ENCODE measurements around the gene WT1.

WT1 gene

GRCh38 chr11:32405592-32405991, 29.7 kb downstream of the WT1 start:
- ChIA-PET CTCF (interaction anchor here (0.9 to 2.5 kb wide), 5 partner anchors 12 to 29 kb away, joined by 3 to 15 read pairs (median 4); no protein-coding TSS in a partner anchor), POLR2A (interaction anchor here (0.7 kb wide), 1 partner anchor 11 kb away, joined by 3 read pairs; no protein-coding TSS in a partner anchor)
- Histone ChIP-seq H3K27ac (ENCODE audit: insufficient read depth in 1 of 2, low read depth in 1 of 2, low read length in 2 of 2, poor library complexity in 1 of 2, severe bottlenecking in 2 of 2) (no peak overlapping the region), H3K4me1 (ENCODE audit: control extremely low read depth in 1 of 4, control insufficient read depth in 4 of 4, insufficient read depth in 4 of 4, low read length in 3 of 4) (peaks cover 0 to 1% (median 0%) of the 10 kb centered on the region in 4 experiments), H3K9me3 (ENCODE audit: control extremely low read depth in 1 of 5, control insufficient read depth in 4 of 5, insufficient read depth in 2 of 5, low read depth in 1 of 5, low read length in 4 of 5) (no peaks in the 10 kb centered on the region), H3K4me3 (ENCODE audit: control insufficient read depth in 1 of 7, extremely low read depth in 1 of 7, insufficient read depth in 4 of 7, low read depth in 2 of 7, low read length in 6 of 7) (no peak overlapping the region), H3K36me3 (ENCODE audit: control insufficient read depth in 4 of 4, insufficient read depth in 4 of 4, low read length in 3 of 4) (peaks cover 0 to 3% (median 0%) of the 10 kb centered on the region in 4 experiments), H3K27me3 (replicated peaks in 2 of 5; ENCODE audit: control insufficient read depth in 4 of 5, insufficient read depth in 5 of 5, low read length in 4 of 5) (no peaks in the 10 kb centered on the region)
- no peak for DNase-seq
- WGBS (ENCODE audit: insufficient coverage): 90% methylated on average over 2 of the region's 4 CpGs

- peak overlapping the region in 1 of 7 experiments; percentile 3 for H3K4me3 ChIP-seq (ENCODE audit: control insufficient read depth in 1 of 7, extremely low read depth in 1 of 7, insufficient read depth in 4 of 7, low read depth in 2 of 7, low read length in 6 of 7)
- DNase-seq: no peak
- POLR2A ChIA-PET: no interaction called here
- 90% methylated on average over 1 of the region's 2 CpGs for WGBS (ENCODE audit: insufficient coverage)
- H3K4me1 ChIP-seq (ENCODE audit: control extremely low read depth in 1 of 4, control insufficient read depth in 4 of 4, insufficient read depth in 4 of 4, low read length in 3 of 4): peaks cover 0 to 1% (median 0%) of the 10 kb centered on the region in 4 experiments
- CTCF ChIA-PET: interaction anchor here (0.7 to 1.3 kb wide), 2 partner anchors 18 to 174 kb away, joined by 3 read pairs; no protein-coding TSS in a partner anchor
- H3K9me3 ChIP-seq (ENCODE audit: control extremely low read depth in 1 of 5, control insufficient read depth in 4 of 5, insufficient read depth in 2 of 5, low read depth in 1 of 5, low read length in 4 of 5): no peaks in the 10 kb centered on the region
- H3K27ac ChIP-seq (ENCODE audit: insufficient read depth in 1 of 2, low read depth in 1 of 2, low read length in 2 of 2, poor library complexity in 1 of 2, severe bottlenecking in 2 of 2): no peak overlapping the region
- peaks cover 0 to 24% (median 0%) of the 10 kb centered on the region in 4 experiments for H3K36me3 ChIP-seq (ENCODE audit: control insufficient read depth in 4 of 4, insufficient read depth in 4 of 4, low read length in 3 of 4)
- H3K27me3 ChIP-seq (replicated peaks in 2 of 5; ENCODE audit: control insufficient read depth in 4 of 5, insufficient read depth in 5 of 5, low read length in 4 of 5): no peaks in the 10 kb centered on the region
Measured at GRCh38 chr11:32402836-32403235, 32.5 kb downstream of the WT1 start.

GRCh38 chr11:32400670-32401369, 34.5 kb downstream of the WT1 start:
- Histone ChIP-seq H3K27ac (ENCODE audit: insufficient read depth in 1 of 2, low read depth in 1 of 2, low read length in 2 of 2, poor library complexity in 1 of 2, severe bottlenecking in 2 of 2) (no peak overlapping the region), H3K4me3 (ENCODE audit: control insufficient read depth in 1 of 7, extremely low read depth in 1 of 7, insufficient read depth in 4 of 7, low read depth in 2 of 7, low read length in 6 of 7) (no peak overlapping the region), H3K9me3 (ENCODE audit: control extremely low read depth in 1 of 5, control insufficient read depth in 4 of 5, insufficient read depth in 2 of 5, low read depth in 1 of 5, low read length in 4 of 5) (no peaks in the 10 kb centered on the region), H3K4me1 (ENCODE audit: control extremely low read depth in 1 of 4, control insufficient read depth in 4 of 4, insufficient read depth in 4 of 4, low read length in 3 of 4) (peaks cover 0 to 1% (median 0%) of the 10 kb centered on the region in 4 experiments), H3K27me3 (replicated peaks in 2 of 5; ENCODE audit: control insufficient read depth in 4 of 5, insufficient read depth in 5 of 5, low read length in 4 of 5) (no peaks in the 10 kb centered on the region), H3K36me3 (ENCODE audit: control insufficient read depth in 4 of 4, insufficient read depth in 4 of 4, low read length in 3 of 4) (peaks cover 0 to 38% (median 0%) of the 10 kb centered on the region in 4 experiments)
- 100% methylated on average over 1 of the region's 5 CpGs for WGBS (ENCODE audit: insufficient coverage)
- CTCF ChIA-PET: interaction anchor here (0.6 to 2.6 kb wide), 3 partner anchors 10 to 14 kb away, joined by 3 to 6 read pairs (median 6); no protein-coding TSS in a partner anchor
- POLR2A ChIA-PET: no interaction called here
- no peak for DNase-seq

- POLR2A ChIA-PET: no interaction called here
- H3K4me1 ChIP-seq (ENCODE audit: control extremely low read depth in 1 of 4, control insufficient read depth in 4 of 4, insufficient read depth in 4 of 4, low read length in 3 of 4): peaks cover 0 to 1% (median 0%) of the 10 kb centered on the region in 4 experiments
- H3K9me3 ChIP-seq (ENCODE audit: control extremely low read depth in 1 of 5, control insufficient read depth in 4 of 5, insufficient read depth in 2 of 5, low read depth in 1 of 5, low read length in 4 of 5): no peaks in the 10 kb centered on the region
- H3K4me3 ChIP-seq (ENCODE audit: control insufficient read depth in 1 of 7, extremely low read depth in 1 of 7, insufficient read depth in 4 of 7, low read depth in 2 of 7, low read length in 6 of 7): no peak overlapping the region
- H3K36me3 ChIP-seq (ENCODE audit: control insufficient read depth in 4 of 4, insufficient read depth in 4 of 4, low read length in 3 of 4): peaks cover 0 to 41% (median 0%) of the 10 kb centered on the region in 4 experiments
- CTCF ChIA-PET: interaction anchor here (1.7 to 2.6 kb wide), 2 partner anchors 9 to 11 kb away, joined by 6 read pairs; no protein-coding TSS in a partner anchor
- no peak overlapping the region for H3K27ac ChIP-seq (ENCODE audit: insufficient read depth in 1 of 2, low read depth in 1 of 2, low read length in 2 of 2, poor library complexity in 1 of 2, severe bottlenecking in 2 of 2)
- 83% methylated on average over 16 of the region's 16 CpGs for WGBS (ENCODE audit: insufficient coverage)
- no peak for DNase-seq
- H3K27me3 ChIP-seq (replicated peaks in 2 of 5; ENCODE audit: control insufficient read depth in 4 of 5, insufficient read depth in 5 of 5, low read length in 4 of 5): no peaks in the 10 kb centered on the region
Measured at GRCh38 chr11:32400196-32400595, 35.1 kb downstream of the WT1 start.

- Histone ChIP-seq H3K4me1 (ENCODE audit: control extremely low read depth in 1 of 4, control insufficient read depth in 4 of 4, insufficient read depth in 4 of 4, low read length in 3 of 4) (peaks cover 0 to 13% (median 9%) of the 10 kb centered on the region in 4 experiments), H3K4me3 (ENCODE audit: control insufficient read depth in 1 of 7, extremely low read depth in 1 of 7, insufficient read depth in 4 of 7, low read depth in 2 of 7, low read length in 6 of 7) (no peak overlapping the region), H3K27ac (ENCODE audit: insufficient read depth in 1 of 2, low read depth in 1 of 2, low read length in 2 of 2, poor library complexity in 1 of 2, severe bottlenecking in 2 of 2) (no peak overlapping the region), H3K36me3 (ENCODE audit: control insufficient read depth in 4 of 4, insufficient read depth in 4 of 4, low read length in 3 of 4) (peaks cover 0 to 61% (median 0%) of the 10 kb centered on the region in 4 experiments), H3K27me3 (replicated peaks in 2 of 5; ENCODE audit: control insufficient read depth in 4 of 5, insufficient read depth in 5 of 5, low read length in 4 of 5) (no peaks in the 10 kb centered on the region), H3K9me3 (ENCODE audit: control extremely low read depth in 1 of 5, control insufficient read depth in 4 of 5, insufficient read depth in 2 of 5, low read depth in 1 of 5, low read length in 4 of 5) (no peaks in the 10 kb centered on the region)
- DNase-seq: no peak
- CTCF ChIA-PET: interaction anchor here (1.5 kb wide), 1 partner anchor 11 kb away, joined by 3 read pairs; no protein-coding TSS in a partner anchor
- POLR2A ChIA-PET: no interaction called here
- 50% methylated on average over 1 of the region's 4 CpGs for WGBS (ENCODE audit: insufficient coverage)
Measured at GRCh38 chr11:32396991-32397390, 38.3 kb downstream of the WT1 start.

GRCh38 chr11:32396331-32396730, 39.0 kb downstream of the WT1 start:
- Histone ChIP-seq H3K4me1 (ENCODE audit: control extremely low read depth in 1 of 4, control insufficient read depth in 4 of 4, insufficient read depth in 4 of 4, low read length in 3 of 4) (peaks cover 0 to 14% (median 10%) of the 10 kb centered on the region in 4 experiments), H3K36me3 (ENCODE audit: control insufficient read depth in 4 of 4, insufficient read depth in 4 of 4, low read length in 3 of 4) (peaks cover 0 to 66% (median 0%) of the 10 kb centered on the region in 4 experiments), H3K9me3 (ENCODE audit: control extremely low read depth in 1 of 5, control insufficient read depth in 4 of 5, insufficient read depth in 2 of 5, low read depth in 1 of 5, low read length in 4 of 5) (no peaks in the 10 kb centered on the region), H3K4me3 (ENCODE audit: control insufficient read depth in 1 of 7, extremely low read depth in 1 of 7, insufficient read depth in 4 of 7, low read depth in 2 of 7, low read length in 6 of 7) (no peak overlapping the region), H3K27me3 (replicated peaks in 2 of 5; ENCODE audit: control insufficient read depth in 4 of 5, insufficient read depth in 5 of 5, low read length in 4 of 5) (no peaks in the 10 kb centered on the region), H3K27ac (ENCODE audit: insufficient read depth in 1 of 2, low read depth in 1 of 2, low read length in 2 of 2, poor library complexity in 1 of 2, severe bottlenecking in 2 of 2) (no peak overlapping the region)
- DNase-seq: peak in 1 of 3 donors; percentile 22
- WGBS (ENCODE audit: insufficient coverage): 91% methylated on average over 6 of the region's 7 CpGs
- CTCF ChIA-PET: interaction anchor here (1.5 kb wide), 1 partner anchor 10 kb away, joined by 3 read pairs; no protein-coding TSS in a partner anchor
- POLR2A ChIA-PET: no interaction called here

GRCh38 chr11:32395127-32395526, 40.2 kb downstream of the WT1 start:
- DNase-seq: no peak
- H3K36me3 ChIP-seq (ENCODE audit: control insufficient read depth in 4 of 4, insufficient read depth in 4 of 4, low read length in 3 of 4): peaks cover 0 to 63% (median 0%) of the 10 kb centered on the region in 4 experiments
- H3K4me1 ChIP-seq (ENCODE audit: control extremely low read depth in 1 of 4, control insufficient read depth in 4 of 4, insufficient read depth in 4 of 4, low read length in 3 of 4): peaks cover 0 to 14% (median 10%) of the 10 kb centered on the region in 4 experiments
- ChIA-PET CTCF (interaction anchor here (0.9 to 1.1 kb wide), 2 partner anchors 9 to 142 kb away, joined by 3 read pairs; no protein-coding TSS in a partner anchor), POLR2A (no interaction called here)
- no peaks in the 10 kb centered on the region for H3K9me3 ChIP-seq (ENCODE audit: control extremely low read depth in 1 of 5, control insufficient read depth in 4 of 5, insufficient read depth in 2 of 5, low read depth in 1 of 5, low read length in 4 of 5)
- H3K27me3 ChIP-seq (replicated peaks in 2 of 5; ENCODE audit: control insufficient read depth in 4 of 5, insufficient read depth in 5 of 5, low read length in 4 of 5): no peaks in the 10 kb centered on the region
- no peak overlapping the region for H3K27ac ChIP-seq (ENCODE audit: insufficient read depth in 1 of 2, low read depth in 1 of 2, low read length in 2 of 2, poor library complexity in 1 of 2, severe bottlenecking in 2 of 2)
- 80% methylated on average over 2 of the region's 4 CpGs for WGBS (ENCODE audit: insufficient coverage)
- H3K4me3 ChIP-seq (ENCODE audit: control insufficient read depth in 1 of 7, extremely low read depth in 1 of 7, insufficient read depth in 4 of 7, low read depth in 2 of 7, low read length in 6 of 7): no peak overlapping the region

Data from common myeloid progenitor, CD34-positive (primary cell).